Sigmoid colon (tissue), 3 donors: ENCODE results near the gene VPS18.

Experiments used
- CTCF ChIP-seq, 4 experiments: fragments of 450-650 bp in 3 of 4; fragments of 200-600 bp in 1 of 4; IDR thresholded peaks; one replicate each; pipeline ENCODE4 v1.5.1; 2016 to 2019; ENCODE audit warnings: antibody characterized with exemption in 4 of 4, mild to moderate bottlenecking in 3 of 4, moderate library complexity in 2 of 4
- POLR2A ChIP-seq, 2 donors: fragments of 450-650 bp; IDR thresholded peaks; one replicate each; pipeline ENCODE4 v1.6.1; 2016; ENCODE audit warnings: antibody characterized with exemption in 2 of 2, mild to moderate bottlenecking in 2 of 2, moderate library complexity in 2 of 2

GRCh38 chr15:40855706-40856234, 38.5 kb upstream of the VPS18 start:
- TF ChIP-seq CTCF (IDR thresholded peaks at IDR 0.05) (no peak), POLR2A (IDR thresholded peaks at IDR 0.05) (no peak)
